Stimulated activated memory B cell treated with anti-CD40 and anti-IgM and Interleukin-4, amounts not matched to agents 10 μg/mL and 1 μg/mL and 100 μg/mL, for 72 hours (primary cell): ENCODE data around the gene DDR2.
"Not testable (repeated sequence)": the region's sequence is repeated elsewhere in the genome, so short reads cannot be mapped to it uniquely, and the experiment has no call there.

Experiments used
- ATAC-seq: fragments of 150-1000 bp; cut with Tn5 transposase; 2 replicates; pipeline ENCODE4 v1.10.0; 2021
- H3K27ac Mint-ChIP-seq: one replicate; pipeline ENCODE4 v1.8.0; 2022; ENCODE audit warnings: mild to moderate bottlenecking, mixed read lengths
- H3K27me3 Mint-ChIP-seq: one replicate; pipeline ENCODE4 v1.8.0; 2022; ENCODE audit warnings: mixed read lengths
- H3K36me3 Mint-ChIP-seq: one replicate; pipeline ENCODE4 v1.8.0; 2022; ENCODE audit warnings: mixed read lengths
- H3K4me1 Mint-ChIP-seq: one replicate; pipeline ENCODE4 v1.8.0; 2022; ENCODE audit warnings: mixed read lengths
- H3K4me3 Mint-ChIP-seq: one replicate; pipeline ENCODE4 v1.8.0; 2022; ENCODE audit warnings: mild to moderate bottlenecking, moderate library complexity, mixed read lengths
- H3K9me3 Mint-ChIP-seq: one replicate; pipeline ENCODE4 v1.8.0; 2022; ENCODE audit warnings: mixed read lengths

Gene DDR2

GRCh38 chr1:162632217-162632666, at the start of gene DDR2:
Gene DDR2 (plus strand): TSS chr1:162632464. CDS start chr1:162719064, 86,600 bp downstream.
- H3K27ac Mint-ChIP-seq, result no peak within 1 kb of the TSS
- ATAC-seq, result no peak
- H3K4me3 Mint-ChIP-seq, result no peak within 1 kb of the TSS
- H3K36me3 Mint-ChIP-seq, result no peaks in the 10 kb centered on the region
- H3K4me1 Mint-ChIP-seq, result no peaks in the 10 kb centered on the region
- peaks cover 10% of the 10 kb centered on the region for H3K27me3 Mint-ChIP-seq
- H3K9me3 Mint-ChIP-seq, result no peaks in the 10 kb centered on the region

GRCh38 chr1:162582901-162583300, 49.4 kb upstream of the DDR2 start:
- not testable (repeated sequence) for H3K9me3 Mint-ChIP-seq, H3K4me3 Mint-ChIP-seq, H3K4me1 Mint-ChIP-seq, ATAC-seq, H3K27ac Mint-ChIP-seq, H3K27me3 Mint-ChIP-seq
- peaks cover 34% of the 10 kb centered on the region for H3K36me3 Mint-ChIP-seq

GRCh38 chr1:162585101-162585500, 47.2 kb upstream of the DDR2 start:
- peaks cover 40% of the 10 kb centered on the region for H3K36me3 Mint-ChIP-seq
- not testable (repeated sequence) for H3K27me3 Mint-ChIP-seq, H3K9me3 Mint-ChIP-seq, ATAC-seq, H3K4me1 Mint-ChIP-seq, H3K4me3 Mint-ChIP-seq, H3K27ac Mint-ChIP-seq

- Mint-ChIP-seq H3K4me1 (no peaks in the 10 kb centered on the region), H3K36me3 (peaks cover 42% of the 10 kb centered on the region), H3K4me3 (no peak overlapping the region), H3K9me3 (no peaks in the 10 kb centered on the region), H3K27me3 (no peaks in the 10 kb centered on the region), H3K27ac (no peak overlapping the region)
- no peak for ATAC-seq
Observed at GRCh38 chr1:162587347-162587746, 44.9 kb upstream of the DDR2 start.

- Mint-ChIP-seq H3K4me3 (no peak overlapping the region), H3K9me3 (no peaks in the 10 kb centered on the region), H3K36me3 (peaks cover 46% of the 10 kb centered on the region), H3K4me1 (no peaks in the 10 kb centered on the region), H3K27ac (no peak overlapping the region), H3K27me3 (no peaks in the 10 kb centered on the region)
- no peak for ATAC-seq
Observed at GRCh38 chr1:162587761-162588260, 44.5 kb upstream of the DDR2 start.

GRCh38 chr1:162590101-162590500, 42.2 kb upstream of the DDR2 start:
- Mint-ChIP-seq H3K9me3 (no peaks in the 10 kb centered on the region), H3K27me3 (no peaks in the 10 kb centered on the region), H3K36me3 (peaks cover 67% of the 10 kb centered on the region), H3K27ac (no peak overlapping the region), H3K4me3 (no peak overlapping the region), H3K4me1 (no peaks in the 10 kb centered on the region)
- ATAC-seq, result no peak

- H3K4me3 Mint-ChIP-seq, result no peak overlapping the region
- no peaks in the 10 kb centered on the region for H3K4me1 Mint-ChIP-seq
- peaks cover 72% of the 10 kb centered on the region for H3K36me3 Mint-ChIP-seq
Observed at GRCh38 chr1:162590686-162591085, 41.6 kb upstream of the DDR2 start.

GRCh38 chr1:162596514-162597170, 35.6 kb upstream of the DDR2 start:
- Mint-ChIP-seq H3K9me3 (no peaks in the 10 kb centered on the region), H3K27ac (no peak overlapping the region), H3K4me3 (no peak overlapping the region), H3K27me3 (no peaks in the 10 kb centered on the region), H3K4me1 (no peaks in the 10 kb centered on the region), H3K36me3 (peaks cover 66% of the 10 kb centered on the region)
- no peak for ATAC-seq

More at GRCh38 chr1:162590686-162591085, 41.6 kb upstream of the DDR2 start:
- ATAC-seq, result no peak
- Mint-ChIP-seq H3K27me3 (no peaks in the 10 kb centered on the region), H3K9me3 (no peaks in the 10 kb centered on the region), H3K27ac (no peak overlapping the region)

GRCh38 chr1:162599451-162599850, 32.8 kb upstream of the DDR2 start:
- H3K27me3 Mint-ChIP-seq, result no peaks in the 10 kb centered on the region
- H3K27ac Mint-ChIP-seq, result no peak overlapping the region
- no peak overlapping the region for H3K4me3 Mint-ChIP-seq
- no peaks in the 10 kb centered on the region for H3K4me1 Mint-ChIP-seq
- no peak for ATAC-seq
- no peaks in the 10 kb centered on the region for H3K9me3 Mint-ChIP-seq
- H3K36me3 Mint-ChIP-seq, result peaks cover 70% of the 10 kb centered on the region

- H3K27me3 Mint-ChIP-seq, result not testable (repeated sequence)
Observed at GRCh38 chr1:162603117-162603516, 29.1 kb upstream of the DDR2 start.

GRCh38 chr1:162605225-162605927, 26.9 kb upstream of the DDR2 start:
- peaks cover 48% of the 10 kb centered on the region for H3K36me3 Mint-ChIP-seq

More at GRCh38 chr1:162603117-162603516, 29.1 kb upstream of the DDR2 start:
- not testable (repeated sequence) for H3K4me1 Mint-ChIP-seq, H3K27ac Mint-ChIP-seq, H3K9me3 Mint-ChIP-seq, ATAC-seq, H3K4me3 Mint-ChIP-seq
- peaks cover 51% of the 10 kb centered on the region for H3K36me3 Mint-ChIP-seq

GRCh38 chr1:162609306-162609705, 23.0 kb upstream of the DDR2 start:
- ATAC-seq, result no peak
- Mint-ChIP-seq H3K27ac (no peak overlapping the region), H3K4me1 (peaks cover 5% of the 10 kb centered on the region), H3K9me3 (no peaks in the 10 kb centered on the region), H3K36me3 (peaks cover 14% of the 10 kb centered on the region), H3K4me3 (no peak overlapping the region), H3K27me3 (no peaks in the 10 kb centered on the region)

More at GRCh38 chr1:162605225-162605927, 26.9 kb upstream of the DDR2 start:
- no peaks in the 10 kb centered on the region for H3K9me3 Mint-ChIP-seq
- no peak for ATAC-seq
- H3K4me3 Mint-ChIP-seq, result no peak overlapping the region
- no peak overlapping the region for H3K27ac Mint-ChIP-seq
- no peaks in the 10 kb centered on the region for H3K27me3 Mint-ChIP-seq
- H3K4me1 Mint-ChIP-seq, result no peaks in the 10 kb centered on the region

GRCh38 chr1:162612606-162613400, 19.5 kb upstream of the DDR2 start:
- Mint-ChIP-seq H3K4me3 (no peak overlapping the region), H3K27me3 (no peaks in the 10 kb centered on the region), H3K27ac (no peak overlapping the region), H3K36me3 (peaks cover 24% of the 10 kb centered on the region), H3K4me1 (peaks cover 5% of the 10 kb centered on the region), H3K9me3 (peaks cover 5% of the 10 kb centered on the region)
- ATAC-seq, result no peak

- peaks cover 22% of the 10 kb centered on the region for H3K36me3 Mint-ChIP-seq
- no peak overlapping the region for H3K27ac Mint-ChIP-seq
- H3K27me3 Mint-ChIP-seq, result no peaks in the 10 kb centered on the region
Observed at GRCh38 chr1:162616848-162617247, 15.4 kb upstream of the DDR2 start.

GRCh38 chr1:162617513-162617912, 14.8 kb upstream of the DDR2 start:
- Mint-ChIP-seq H3K36me3 (peaks cover 22% of the 10 kb centered on the region), H3K9me3 (peaks cover 6% of the 10 kb centered on the region), H3K27ac (no peak overlapping the region), H3K4me3 (no peak overlapping the region), H3K4me1 (peaks cover 5% of the 10 kb centered on the region), H3K27me3 (no peaks in the 10 kb centered on the region)
- ATAC-seq, result no peak

More at GRCh38 chr1:162616848-162617247, 15.4 kb upstream of the DDR2 start:
- peaks cover 5% of the 10 kb centered on the region for H3K4me1 Mint-ChIP-seq
- no peak overlapping the region for H3K4me3 Mint-ChIP-seq
- H3K9me3 Mint-ChIP-seq, result peaks cover 6% of the 10 kb centered on the region
- ATAC-seq, result no peak
